Esophagus squamous epithelium (tissue), 5 donors: ENCODE measurements around the gene GTF3A. TPM values are rescaled to one million over a fixed set of nuclear protein-coding genes. Genes with fewer than 3 reads are reported as not detected.
"Not testable (repeated sequence)": the region's sequence is repeated elsewhere in the genome, so short reads cannot be mapped to it uniquely, and the experiment has no call there.

Experiments used
- DNase-seq: peaks from one replicate; lab custom pipeline; 2025; lab: John Stamatoyannopoulos, UW
- H3K27ac ChIP-seq, 4 donors: fragments of 200-600 bp; sonication (generic); one replicate each; pipeline ENCODE4 v1.5.1; 2016 to 2019; ENCODE audit warnings: mild to moderate bottlenecking in 1 of 4
- H3K27me3 ChIP-seq, 4 donors: fragments of 200-600 bp; sonication (generic); 1 replicate in 3 of 4; 2 replicates in 1 of 4; pipeline versions ENCODE4 v1.5.1 to v1.6.0; 2017 to 2021; ENCODE audit warnings: antibody characterized with exemption in 1 of 4
- H3K36me3 ChIP-seq, 3 donors: fragments of 200-600 bp; sonication (generic); one replicate each; pipeline ENCODE4 v1.5.1; 2016 to 2019
- H3K4me1 ChIP-seq, 3 donors: fragments of 200-600 bp; sonication (generic); one replicate each; pipeline ENCODE4 v1.5.1; 2017 to 2019
- H3K4me3 ChIP-seq, 4 donors: fragments of 200-600 bp; sonication (generic); 1 replicate in 3 of 4; 2 replicates in 1 of 4; pipeline ENCODE4 v1.5.1; 2016 to 2019; ENCODE audit warnings: mild to moderate bottlenecking in 2 of 4, moderate library complexity in 1 of 4
- H3K9me3 ChIP-seq, 3 donors: fragments of 200-600 bp; sonication (generic); one replicate each; pipeline ENCODE4 v1.5.1; 2016 to 2019
- CTCF ChIP-seq, 6 experiments: fragments of 450-650 bp in 4 of 6; fragments of 200-600 bp in 2 of 6; sonication (generic) in 2 of 6; IDR thresholded peaks; one replicate each; pipeline ENCODE4 v1.5.1; 2016 to 2019; ENCODE audit warnings: antibody characterized with exemption in 6 of 6, mild to moderate bottlenecking in 4 of 6, moderate library complexity in 4 of 6
- POLR2A ChIP-seq, 4 donors: fragments of 450-650 bp; IDR thresholded peaks; one replicate each; pipeline ENCODE4 v1.6.1; 2017; ENCODE audit warnings: antibody characterized with exemption in 4 of 4, mild to moderate bottlenecking in 4 of 4, moderate library complexity in 3 of 4
- WGBS, 2 donors: methylation state at CpG; one replicate each; pipeline ENCODE4 v1.1.5; 2018; 5-methylcytosine and 5-hydroxymethylcytosine counted together
- intact Hi-C: fragments of 100-400 bp; cut with DNase I; formaldehyde crosslinking; loops from one replicate; pipeline ENCODE4 v1.15.0; 2022
- total RNA-seq, 4 donors: library from RNA; depleted of rRNA; stranded (reverse); fragments of >200 nt; gene quantifications; one replicate each; pipeline ENCODE4 v1.1.0, GENCODE V29; 2016
- donor health status: DM: yes; HTN: yes; CAD: no.

Gene GTF3A
- total RNA-seq, 4 donors from 2014 or later, result 76.4 to 113 (median 86.5) TPM

- Histone ChIP-seq H3K4me3 (no peak overlapping the region), H3K4me1 (peaks cover 0 to 7% (median 0%) of the 10 kb centered on the region in 3 donors), H3K27me3 (peaks cover 0 to 31% (median 0%) of the 10 kb centered on the region in 4 donors), H3K36me3 (no peaks in the 10 kb centered on the region), H3K9me3 (no peaks in the 10 kb centered on the region), H3K27ac (no peak overlapping the region)
- no peak for DNase-seq
- 71 to 76% methylated on average over 5 to 7 of the region's 7 CpGs for WGBS, 2 donors
- intact Hi-C loops, result no loop called here
- no peak for TF ChIP-seq CTCF (IDR thresholded peaks at IDR 0.05)
- no peak for TF ChIP-seq POLR2A (IDR thresholded peaks at IDR 0.05)
Measured at GRCh38 chr13:27396252-27396846, 28.1 kb upstream of the GTF3A start.

GRCh38 chr13:27398360-27398759, 26.1 kb upstream of the GTF3A start:
- intact Hi-C loops, result no loop called here
- 56 to 59% methylated on average over 4 of the region's 4 CpGs for WGBS, 2 donors

GRCh38 chr13:27400405-27400804, 24.0 kb upstream of the GTF3A start:
- 81 to 88% methylated on average over 6 of the region's 6 CpGs for WGBS, 2 donors
- H3K27ac ChIP-seq, intact Hi-C loops, H3K4me3 ChIP-seq, DNase-seq, H3K36me3 ChIP-seq, H3K9me3 ChIP-seq: not testable (repeated sequence)
- H3K4me1 ChIP-seq, result peaks cover 0 to 26% (median 10%) of the 10 kb centered on the region in 3 donors
- H3K27me3 ChIP-seq, result peaks cover 0 to 18% (median 0%) of the 10 kb centered on the region in 4 donors

More at GRCh38 chr13:27398360-27398759, 26.1 kb upstream of the GTF3A start:
- Histone ChIP-seq H3K4me3 (no peak overlapping the region), H3K9me3 (no peaks in the 10 kb centered on the region), H3K36me3 (no peaks in the 10 kb centered on the region), H3K4me1 (peaks cover 0 to 19% (median 6%) of the 10 kb centered on the region in 3 donors), H3K27ac (no peak overlapping the region), H3K27me3 (peaks cover 0 to 26% (median 0%) of the 10 kb centered on the region in 4 donors)
- TF ChIP-seq POLR2A (IDR thresholded peaks at IDR 0.05) (no peak), CTCF (IDR thresholded peaks at IDR 0.05) (no peak)
- DNase-seq, result no peak

GRCh38 chr13:27401210-27401609, 23.2 kb upstream of the GTF3A start:
- peaks cover 0 to 14% (median 0%) of the 10 kb centered on the region in 4 donors for H3K27me3 ChIP-seq
- H3K27ac ChIP-seq, result no peak overlapping the region
- 22 to 28% methylated on average over 3 of the region's 3 CpGs for WGBS, 2 donors
- intact Hi-C loops, result no loop called here
- H3K4me3 ChIP-seq, result no peak overlapping the region
- no peaks in the 10 kb centered on the region for H3K9me3 ChIP-seq
- no peak for TF ChIP-seq CTCF (IDR thresholded peaks at IDR 0.05)
- TF ChIP-seq POLR2A (IDR thresholded peaks at IDR 0.05), result no peak
- DNase-seq, result no peak
- H3K36me3 ChIP-seq, result no peaks in the 10 kb centered on the region
- H3K4me1 ChIP-seq, result peaks cover 0 to 26% (median 10%) of the 10 kb centered on the region in 3 donors

GRCh38 chr13:27403203-27403678, 21.2 kb upstream of the GTF3A start:
- Histone ChIP-seq H3K4me3 (no peak overlapping the region), H3K27ac (peak overlapping the region in 2 of 4 donors; percentile 31 to 43), H3K36me3 (no peaks in the 10 kb centered on the region), H3K4me1 (peaks cover 0 to 30% (median 10%) of the 10 kb centered on the region in 3 donors), H3K9me3 (no peaks in the 10 kb centered on the region), H3K27me3 (peaks cover 0 to 5% (median 0%) of the 10 kb centered on the region in 4 donors)
- 25 to 32% methylated on average over 3 of the region's 3 CpGs for WGBS, 2 donors
- TF ChIP-seq CTCF (IDR thresholded peaks at IDR 0.05) (no peak), POLR2A (IDR thresholded peaks at IDR 0.05) (no peak)
- no peak for DNase-seq
- intact Hi-C loops, result no loop called here
